Measurements from ENCODE around the gene OGDHL. TPM values are rescaled to one million over a fixed set of nuclear protein-coding genes. Genes with fewer than 3 reads are reported as not detected.

The OGDHL gene
- total RNA-seq, 2 donors from 2014 or later, result 2.6 to 4.3 TPM

GRCh38 chr10:49688261-49688846 is 73.8 kb downstream of the OGDHL start:
- Histone ChIP-seq H3K27me3 (peaks cover 0 to 6% of the 10 kb centered on the region in 2 donors), H3K9me3 (no peaks in the 10 kb centered on the region), H3K4me3 (no peak overlapping the region), H3K36me3 (replicated peaks in 1 of 2; ENCODE audit: insufficient read depth in 1 of 2, low read depth in 2 of 2) (no peaks in the 10 kb centered on the region), H3K27ac (no peak overlapping the region), H3K4me1 (no peaks in the 10 kb centered on the region)
- TF ChIP-seq POLR2A (IDR thresholded peaks at IDR 0.05), result no peak
- no peak for TF ChIP-seq CTCF (IDR thresholded peaks at IDR 0.05)
- no peak for DNase-seq
- no peak for ATAC-seq
- 12 to 19% methylated on average over 8 of the region's 8 CpGs for WGBS, 2 donors
- intact Hi-C loops (cut with DNase I), result no loop called here

DNA sequence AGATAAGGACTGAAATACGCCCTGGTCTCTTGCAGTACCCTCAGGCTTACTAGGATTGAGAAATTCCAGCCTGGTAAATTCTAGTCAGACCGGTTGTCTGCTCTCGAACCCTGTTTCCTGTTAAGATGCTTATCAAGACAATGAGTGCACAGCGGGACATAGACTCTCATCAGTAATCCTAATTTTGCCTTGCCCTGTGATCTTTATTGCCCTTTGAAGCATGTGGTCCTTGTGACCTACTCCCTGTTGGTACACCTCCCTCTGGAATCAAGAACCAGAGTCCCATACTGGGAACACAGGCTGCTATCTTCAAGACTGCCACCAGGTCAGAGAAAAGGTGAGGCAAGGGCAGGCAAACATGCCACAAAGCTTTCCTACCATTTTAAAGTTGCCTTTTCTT is 75.5 kb downstream of the OGDHL start:
- Histone ChIP-seq H3K4me3 (no peak overlapping the region), H3K9me3 (no peaks in the 10 kb centered on the region), H3K4me1 (no peaks in the 10 kb centered on the region), H3K36me3 (replicated peaks in 1 of 2; ENCODE audit: insufficient read depth in 1 of 2, low read depth in 2 of 2) (no peaks in the 10 kb centered on the region), H3K27ac (no peak overlapping the region), H3K27me3 (peaks cover 0 to 2% of the 10 kb centered on the region in 2 donors)
- no peak for DNase-seq
- intact Hi-C loops (cut with DNase I), result no loop called here
- no peak for ATAC-seq
- 63 to 64% methylated on average over 4 of the region's 4 CpGs for WGBS, 2 donors
- no peak for TF ChIP-seq POLR2A (IDR thresholded peaks at IDR 0.05)

Other genes starting within 250 kb of the OGDHL start
- 10 to 100 TPM; 15.6 to 16.8 TPM for gene ERCC6, start 223.2 kb downstream of the OGDHL start, total RNA-seq
- not detected for gene SLC18A3, start 152.0 kb downstream of the OGDHL start, total RNA-seq
- under 1 TPM in 1 of 2 donors, not detected in 1; 0.26 TPM for gene CHAT, start 148.3 kb downstream of the OGDHL start, total RNA-seq
- gene C10orf53, start 82.7 kb downstream of the OGDHL start, total RNA-seq, result not detected
- gene PARG, start 179.7 kb upstream of the OGDHL start, total RNA-seq, result 10 to 100 TPM; 13.2 to 28.7 TPM
- 10 to 100 TPM; 25.9 to 37.6 TPM for gene TIMM23B, start 179.7 kb upstream of the OGDHL start, total RNA-seq
- gene AGAP6, start 226.1 kb upstream of the OGDHL start, total RNA-seq, result 10 to 100 TPM; 16.9 to 47.5 TPM